IPS-11a (cell line): ENCODE measurements around the gene TMEM132D.

Source experiments
- H3K4me3 ChIP-seq: one replicate; pipeline ENCODE4 v1.5.1; 2013; ENCODE audit warnings: low read depth, low read length, control low read depth

TMEM132D gene

DNA sequence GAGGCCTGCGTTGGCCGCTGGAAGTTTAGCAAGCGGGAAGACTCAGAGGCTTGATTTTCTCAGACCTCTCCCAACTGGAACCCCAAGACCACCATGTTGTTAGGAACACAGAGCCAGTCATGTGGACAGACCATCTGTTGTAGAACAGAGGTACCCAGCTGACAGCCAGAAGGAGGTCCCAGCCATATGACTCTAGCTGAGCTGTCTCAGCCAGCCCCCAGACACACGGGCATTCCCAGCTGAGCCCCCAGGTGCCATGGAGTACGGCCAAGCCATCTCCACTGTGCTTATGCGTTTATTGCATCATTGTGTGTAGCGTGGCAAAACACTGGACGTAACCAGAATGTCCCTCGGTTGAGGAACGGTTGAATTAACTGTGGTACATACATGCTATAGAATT is 421.9 kb downstream of the TMEM132D start:
- no peak overlapping the region for H3K4me3 ChIP-seq

DNA sequence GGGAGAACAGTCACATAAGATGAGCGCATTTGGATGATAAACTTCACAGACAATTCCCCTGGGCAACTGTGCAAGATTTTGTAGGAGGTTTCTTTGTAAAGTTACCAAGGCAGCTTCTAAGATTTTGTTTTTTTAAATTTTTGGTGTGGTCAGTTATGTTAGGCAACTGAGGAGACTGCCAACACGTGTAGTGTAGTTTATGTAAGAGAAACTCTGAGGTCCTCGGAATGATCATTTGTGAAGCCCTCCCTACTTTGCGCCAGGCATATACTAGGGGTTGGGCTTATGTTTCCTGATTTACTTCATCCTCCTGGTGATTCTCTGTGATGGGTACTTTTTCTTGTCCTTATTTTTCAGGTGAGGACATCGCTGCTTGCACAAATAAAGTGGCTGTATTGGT is 433.6 kb downstream of the TMEM132D start:
- H3K4me3 ChIP-seq: no peak overlapping the region

DNA sequence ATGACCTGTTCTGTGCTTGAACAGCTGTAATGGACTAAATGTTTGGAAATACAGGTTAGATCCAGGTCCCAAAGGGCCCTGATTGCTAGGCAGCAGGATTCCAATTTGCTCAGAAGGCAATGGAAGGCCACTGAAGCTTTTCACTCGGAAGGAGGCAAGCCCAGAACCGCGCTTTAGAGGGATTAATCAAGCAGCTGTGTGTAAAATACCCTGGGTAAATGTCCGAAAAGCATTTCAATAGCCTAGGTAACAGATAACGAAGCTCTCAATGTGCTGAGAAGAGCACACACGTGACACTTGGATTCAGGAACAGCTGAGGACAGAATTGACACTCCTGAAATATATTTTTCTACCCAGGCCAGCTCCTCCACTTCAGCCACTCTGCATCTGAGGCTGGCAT is 436.1 kb downstream of the TMEM132D start:
- H3K4me3 ChIP-seq: no peak overlapping the region

- H3K4me3 ChIP-seq: no peak overlapping the region
Measured at GRCh38 chr12:129467289-129467688, 436.5 kb downstream of the TMEM132D start.

DNA sequence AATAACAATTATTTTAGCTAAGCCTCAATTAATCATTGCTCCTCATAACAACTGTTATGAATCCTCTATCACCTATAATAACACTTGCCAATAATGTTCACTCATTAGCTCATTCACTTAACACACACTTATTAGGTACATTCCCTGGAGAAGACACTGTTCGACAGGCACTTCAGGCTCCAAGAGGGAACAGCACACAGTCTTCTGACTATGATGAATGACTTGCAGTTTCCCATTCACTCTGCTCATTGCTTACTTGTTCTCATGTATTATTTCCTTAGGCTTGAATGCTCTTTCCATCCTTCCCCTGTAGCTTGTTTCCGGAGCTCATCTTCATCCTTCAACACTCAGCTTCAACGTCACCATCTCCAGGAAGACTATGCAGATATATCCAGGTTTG is 437.3 kb downstream of the TMEM132D start:
- no peak overlapping the region for H3K4me3 ChIP-seq

DNA sequence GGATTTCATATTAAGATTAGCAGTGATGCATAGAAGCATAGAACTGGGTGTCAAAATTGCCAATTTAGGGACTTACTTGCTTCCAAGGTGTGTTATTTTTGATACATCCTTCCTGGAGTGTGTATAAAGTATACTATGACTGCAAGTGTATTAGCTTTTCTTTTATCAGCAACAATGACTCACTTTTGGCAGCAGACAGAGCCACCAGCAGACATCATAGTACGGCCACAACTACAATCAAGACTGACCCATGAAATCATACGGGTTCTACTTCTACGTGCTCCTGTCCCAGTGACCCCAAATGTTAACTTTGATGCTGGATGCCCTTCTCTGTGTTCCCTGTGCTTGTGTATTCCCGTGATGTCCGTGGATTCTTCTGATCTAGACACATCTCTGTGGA is 443.9 kb downstream of the TMEM132D start:
- H3K4me3 ChIP-seq: no peak overlapping the region

GRCh38 chr12:129446696-129447095 is 457.1 kb downstream of the TMEM132D start:
- no peak overlapping the region for H3K4me3 ChIP-seq

GRCh38 chr12:129440278-129440677 is 463.5 kb downstream of the TMEM132D start:
- H3K4me3 ChIP-seq: no peak overlapping the region

GRCh38 chr12:129434790-129435189 is 469.0 kb downstream of the TMEM132D start:
- H3K4me3 ChIP-seq: no peak overlapping the region

- no peak overlapping the region for H3K4me3 ChIP-seq
Measured at GRCh38 chr12:129428240-129428936, 475.4 kb downstream of the TMEM132D start.

DNA sequence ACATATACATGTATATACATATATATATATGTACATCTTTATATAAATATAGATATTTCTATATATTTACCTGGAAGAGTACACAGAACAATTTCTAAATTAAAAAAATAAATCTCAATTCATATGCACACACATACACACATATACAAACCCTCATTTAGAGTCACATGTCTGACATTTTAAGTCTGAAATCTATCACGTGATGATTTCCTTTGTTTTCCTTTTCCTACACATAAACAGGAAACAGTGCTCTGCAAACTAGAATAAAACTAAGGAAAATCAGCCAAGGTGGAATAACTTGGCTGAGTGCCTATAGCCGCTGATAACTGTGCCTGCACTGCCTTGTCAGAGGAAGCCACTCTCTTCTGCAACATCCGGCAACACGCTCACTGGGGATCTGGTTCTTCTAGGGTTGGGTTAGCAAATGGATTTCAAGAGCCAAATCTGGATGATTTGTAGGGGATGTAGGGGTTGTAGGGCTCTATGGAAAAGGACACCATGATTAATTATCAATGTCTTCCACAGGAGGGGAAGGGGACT is 480.7 kb downstream of the TMEM132D start:
- no peak overlapping the region for H3K4me3 ChIP-seq

GRCh38 chr12:129413295-129413694 is 490.5 kb downstream of the TMEM132D start:
- H3K4me3 ChIP-seq: no peak overlapping the region

DNA sequence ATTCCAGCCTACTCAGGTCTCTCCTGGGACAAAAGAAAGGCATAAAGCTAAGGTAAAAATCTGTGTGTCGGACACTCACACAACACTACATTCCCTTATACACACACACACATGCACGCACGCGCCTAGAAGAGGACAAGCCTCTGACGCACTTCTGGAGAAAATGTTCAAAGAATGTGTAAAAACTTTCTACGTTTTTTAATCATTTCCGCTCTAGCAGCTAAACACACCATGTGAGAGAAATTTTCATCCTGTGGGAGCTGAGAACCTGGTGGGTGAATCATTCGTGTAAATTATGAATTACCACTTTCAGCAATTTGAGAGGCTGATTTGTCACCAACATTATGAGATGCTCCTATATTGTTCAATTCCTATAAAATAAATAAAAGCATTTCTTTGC is 494.5 kb downstream of the TMEM132D start:
- no peak overlapping the region for H3K4me3 ChIP-seq

- no peak overlapping the region for H3K4me3 ChIP-seq
Measured at GRCh38 chr12:129404556-129404955, 499.3 kb downstream of the TMEM132D start.

- no peak overlapping the region for H3K4me3 ChIP-seq
Measured at GRCh38 chr12:129401572-129401971, 502.3 kb downstream of the TMEM132D start.

GRCh38 chr12:129394177-129394825 is 509.5 kb downstream of the TMEM132D start:
- H3K4me3 ChIP-seq: no peak overlapping the region

DNA sequence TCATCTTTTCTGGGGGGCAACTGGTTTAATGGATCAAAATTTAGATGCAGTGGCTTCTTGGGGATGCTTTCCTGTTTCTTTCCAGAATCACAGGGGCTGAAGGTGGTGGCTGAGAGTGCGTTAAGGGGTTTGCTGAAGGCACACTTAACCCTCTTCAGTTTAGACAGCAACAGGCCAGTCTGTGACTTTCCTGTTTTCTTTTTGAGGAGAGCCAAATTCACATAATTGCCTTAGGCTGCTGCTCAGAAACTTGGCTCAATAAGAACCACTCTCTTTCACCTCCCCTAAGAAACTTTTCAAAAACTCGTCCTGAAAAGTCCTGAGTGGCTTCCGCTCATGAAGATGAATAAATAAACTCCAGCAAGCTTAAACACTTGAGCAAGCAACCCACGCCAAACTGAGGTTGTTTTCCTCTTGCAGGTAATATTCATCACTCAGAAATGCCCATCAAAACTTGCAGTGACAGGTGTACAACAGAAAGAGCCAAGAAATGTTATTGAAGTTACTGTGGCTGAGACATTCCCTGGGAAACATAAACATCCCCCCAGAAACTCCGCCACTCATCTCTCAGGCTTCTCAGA is 510.4 kb downstream of the TMEM132D start:
- no peak overlapping the region for H3K4me3 ChIP-seq

DNA sequence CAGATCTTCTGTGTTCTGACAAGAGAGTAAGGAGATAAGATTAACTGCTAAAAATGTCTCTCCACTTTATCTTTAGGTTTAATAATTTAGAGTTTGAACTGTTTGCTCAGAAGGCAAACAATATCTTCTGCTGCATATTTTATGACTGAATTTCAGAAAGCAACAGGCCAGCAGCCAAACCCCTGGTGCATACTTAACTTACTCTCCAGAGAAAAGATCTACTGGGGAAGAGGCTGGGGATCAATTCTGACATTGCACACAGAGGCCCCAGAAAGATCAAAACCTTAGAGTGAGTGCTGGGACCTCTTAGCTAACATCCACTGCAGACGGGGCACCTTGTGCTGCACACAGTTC is 518.2 kb downstream of the TMEM132D start:
- no peak overlapping the region for H3K4me3 ChIP-seq

DNA sequence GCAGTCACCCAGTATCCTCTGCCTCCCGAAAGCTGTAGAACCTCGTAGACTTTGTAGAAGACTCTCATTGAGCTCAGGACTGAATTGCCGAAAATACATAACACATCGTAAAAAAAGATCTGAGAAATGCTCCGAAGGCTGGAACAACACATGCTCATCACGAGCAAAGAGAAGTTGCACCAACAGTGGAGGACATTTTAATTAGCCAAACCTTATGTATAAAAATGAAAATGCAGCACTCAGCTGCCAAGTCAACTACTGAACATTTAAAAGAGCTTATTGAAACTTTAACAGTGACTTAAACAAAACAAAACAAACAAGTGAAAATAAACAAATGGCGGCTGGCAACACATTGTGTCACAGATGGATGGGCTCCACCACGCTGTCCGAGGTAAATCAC is 519.9 kb downstream of the TMEM132D start:
- no peak overlapping the region for H3K4me3 ChIP-seq

- H3K4me3 ChIP-seq: no peak overlapping the region
Measured at GRCh38 chr12:129381715-129382114, 522.1 kb downstream of the TMEM132D start.

- no peak overlapping the region for H3K4me3 ChIP-seq
Measured at GRCh38 chr12:129379076-129379804, 524.6 kb downstream of the TMEM132D start.

DNA sequence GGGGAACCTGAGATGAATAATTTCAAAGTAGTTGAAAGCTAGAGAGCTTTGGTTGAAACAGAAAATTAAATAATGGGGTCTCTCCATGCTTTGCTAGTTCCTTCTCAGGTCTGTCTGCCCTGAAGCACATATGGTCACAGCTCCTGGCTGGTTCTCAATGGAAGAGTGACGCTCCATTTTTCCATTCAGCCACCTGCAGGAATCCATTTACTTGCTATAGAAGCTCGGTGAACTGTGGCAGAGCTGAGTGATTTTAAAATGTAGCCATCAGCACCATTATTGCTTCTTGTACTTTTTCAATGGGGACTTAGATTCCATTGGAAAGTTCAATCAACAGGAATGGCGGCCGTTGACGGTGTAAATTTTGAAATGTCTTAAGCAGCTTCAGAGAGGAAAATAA is 525.3 kb downstream of the TMEM132D start:
- no peak overlapping the region for H3K4me3 ChIP-seq
